T-helper 1 cell treated with Interleukin-12 subunit alpha and Interleukin-12 subunit beta and Interleukin-4 antibody, amounts not matched to agents 30 ng/mL and 1 ng/mL, for 36 hours (primary cell): ENCODE data around the gene DUSP14. TPM values are rescaled to one million over a fixed set of nuclear protein-coding genes. Genes with fewer than 3 reads are reported as not detected.

Experiments used
- intact Hi-C: fragments of 100-400 bp; cut with micrococcal nuclease; formaldehyde crosslinking; loops from one replicate; pipeline ENCODE4 v1.15.1; 2024
- total RNA-seq: library from RNA; stranded (reverse); gene quantifications from 2 replicates; pipeline ENCODE4 v1.2.3, GENCODE V29; 2022

The DUSP14 gene
- total RNA-seq, 1 donor from 2014 or later = 13.0 TPM

DNA sequence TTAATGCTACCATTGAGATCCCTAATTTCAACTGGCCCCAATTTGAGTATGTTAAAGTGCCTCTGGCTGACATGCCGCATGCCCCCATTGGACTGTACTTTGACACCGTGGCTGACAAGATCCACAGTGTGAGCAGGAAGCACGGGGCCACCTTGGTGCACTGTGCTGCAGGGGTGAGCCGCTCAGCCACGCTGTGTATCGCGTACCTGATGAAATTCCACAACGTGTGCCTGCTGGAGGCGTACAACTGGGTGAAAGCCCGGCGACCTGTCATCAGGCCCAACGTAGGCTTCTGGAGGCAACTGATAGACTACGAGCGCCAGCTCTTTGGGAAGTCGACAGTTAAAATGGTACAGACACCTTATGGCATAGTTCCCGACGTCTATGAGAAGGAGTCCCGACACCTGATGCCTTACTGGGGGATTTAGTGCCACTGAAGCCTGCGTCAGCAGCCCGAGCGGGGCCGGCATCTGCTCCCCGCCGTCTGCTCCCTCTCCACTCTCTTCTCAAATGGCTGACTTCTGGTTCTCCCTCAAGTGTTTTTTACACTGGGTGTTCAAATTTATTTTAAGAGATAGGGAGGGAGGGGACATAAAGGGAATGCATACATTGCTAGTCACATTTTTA is 22.9 kb downstream of the DUSP14 start:
- intact Hi-C loops = no loop called here

DNA sequence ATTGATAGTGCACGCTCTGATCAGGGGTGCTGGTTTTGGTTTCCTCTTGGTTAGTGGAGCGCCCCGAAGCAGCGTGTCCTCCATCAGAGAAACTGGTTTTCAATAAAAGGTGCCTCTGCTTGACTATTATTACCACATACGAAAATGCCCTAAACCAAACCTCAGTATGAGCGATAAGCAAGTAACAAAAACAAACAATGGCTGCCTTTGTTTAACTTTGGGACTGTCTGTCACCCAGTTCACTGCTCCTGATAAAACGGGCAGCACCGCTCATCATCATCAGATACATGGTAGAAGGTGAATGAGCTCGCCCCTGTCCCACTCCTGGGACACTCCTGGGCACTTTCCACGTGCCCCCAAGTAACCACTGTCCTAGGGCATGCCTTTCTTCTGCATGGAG is 24.0 kb downstream of the DUSP14 start:
- intact Hi-C loops = no loop called here

DNA sequence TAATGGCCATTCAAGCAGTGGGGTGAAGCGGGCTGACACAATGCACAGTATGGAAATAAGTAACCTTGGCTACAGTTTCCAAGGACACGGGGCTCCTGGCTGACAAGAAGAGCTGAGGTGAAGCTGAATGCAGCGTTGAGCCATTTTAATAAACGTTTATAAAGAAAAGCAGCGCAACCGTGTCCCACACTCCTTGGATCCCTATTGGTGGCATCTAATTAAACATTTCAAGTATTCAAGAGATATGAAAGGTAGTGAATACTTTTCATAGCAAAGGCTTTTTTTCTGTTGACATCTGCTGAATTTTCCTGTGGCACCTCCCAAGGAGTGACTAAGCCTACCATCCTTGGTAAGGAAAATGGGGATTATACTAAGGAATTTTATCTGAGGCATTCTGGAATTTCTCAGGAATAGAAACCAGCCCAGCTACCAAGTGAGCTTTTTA is 26.5 kb downstream of the DUSP14 start:
- intact Hi-C loops = no loop called here

DNA sequence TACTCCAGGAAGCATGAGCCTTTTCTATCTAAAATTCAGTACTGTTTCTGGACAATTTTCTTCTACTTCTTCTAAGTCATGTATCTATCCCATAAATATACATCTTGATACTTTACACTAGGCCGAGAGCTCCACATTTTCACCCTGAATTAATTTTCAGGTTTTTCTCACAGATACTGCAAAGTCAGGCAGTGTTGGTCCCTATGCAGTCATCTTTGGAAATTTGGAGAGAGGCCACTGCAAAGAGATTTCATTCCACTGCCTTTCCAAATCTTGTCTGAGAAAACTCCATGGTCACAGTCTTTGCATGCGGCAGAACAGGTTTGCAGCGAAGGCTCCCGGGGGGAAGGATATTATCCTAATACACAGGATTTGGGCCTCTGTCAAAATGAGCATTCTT is 28.2 kb downstream of the DUSP14 start:
- intact Hi-C loops = no loop called here

DNA sequence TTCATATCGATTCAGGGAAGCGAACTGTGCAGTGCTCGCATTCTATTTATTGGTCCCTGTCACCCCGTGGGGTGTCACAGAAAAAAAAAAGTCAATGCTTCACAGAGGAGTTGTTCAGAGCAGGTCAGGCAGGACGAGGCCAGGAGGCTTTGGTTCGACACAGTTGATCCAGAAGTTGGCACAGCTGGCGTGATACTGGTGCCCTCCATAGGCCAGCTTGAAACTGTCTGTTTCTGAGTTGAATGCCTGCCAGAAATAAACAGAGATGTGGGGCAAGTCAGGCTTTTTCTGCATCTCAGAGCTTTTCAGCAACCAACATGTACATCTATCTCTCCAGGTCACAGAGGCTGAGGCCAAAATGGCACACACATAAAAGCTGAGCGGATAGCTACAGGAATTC is 29.1 kb downstream of the DUSP14 start:
- intact Hi-C loops = no loop called here

DNA sequence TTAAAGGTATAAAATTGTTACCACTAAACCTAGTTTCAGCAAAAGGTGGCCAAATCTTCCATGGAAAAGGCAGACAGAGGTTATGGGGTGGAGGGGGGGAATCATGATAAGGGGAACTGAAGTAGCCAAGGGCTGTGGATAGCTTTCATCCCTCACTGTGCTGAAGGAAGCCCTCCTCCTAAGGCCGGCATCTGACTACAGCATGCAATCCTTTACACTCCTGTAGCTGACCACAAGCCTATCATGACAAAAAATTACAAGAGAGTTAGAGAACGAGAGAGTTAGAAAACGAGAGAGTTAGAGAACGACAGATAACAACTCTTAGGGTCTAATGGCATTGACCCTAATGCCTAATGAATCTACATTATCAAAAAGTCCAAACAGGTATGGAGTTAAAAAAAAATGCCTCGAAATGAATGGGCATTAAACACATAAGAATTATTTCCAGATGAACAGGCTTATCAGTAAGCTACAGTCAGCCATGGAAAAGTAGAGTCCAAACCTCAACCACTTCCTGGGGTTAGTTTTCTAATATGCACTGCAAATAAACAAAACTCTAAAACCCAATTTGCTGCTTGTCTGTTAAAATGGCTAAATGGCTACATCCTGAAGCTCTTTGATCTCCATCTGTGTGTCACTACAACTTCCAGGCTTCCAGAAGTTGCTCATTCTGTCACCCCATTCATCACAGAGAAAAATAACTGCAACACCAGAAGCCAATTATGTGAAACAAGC is 29.7 kb downstream of the DUSP14 start:
- intact Hi-C loops = no loop called here

DNA sequence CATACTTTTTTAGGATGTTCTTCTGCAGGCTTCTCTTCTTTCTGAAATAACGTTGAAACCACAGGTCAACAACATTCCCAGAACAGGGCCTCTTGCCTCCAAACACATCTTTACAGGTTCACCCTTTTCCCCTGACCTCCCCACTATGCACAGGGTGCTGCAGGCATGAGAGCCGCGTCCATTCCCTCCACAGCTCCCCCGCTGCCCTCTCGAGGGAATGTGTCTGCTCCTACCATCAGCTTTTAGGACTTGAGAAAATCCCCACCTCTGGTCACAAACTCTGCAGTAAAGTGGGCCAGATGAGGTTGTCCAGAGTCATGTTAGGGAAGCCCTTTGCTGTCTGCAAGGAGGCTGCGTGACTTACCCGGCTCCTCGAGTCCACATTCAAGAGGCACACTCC is 30.5 kb downstream of the DUSP14 start:
- intact Hi-C loops = no loop called here

DNA sequence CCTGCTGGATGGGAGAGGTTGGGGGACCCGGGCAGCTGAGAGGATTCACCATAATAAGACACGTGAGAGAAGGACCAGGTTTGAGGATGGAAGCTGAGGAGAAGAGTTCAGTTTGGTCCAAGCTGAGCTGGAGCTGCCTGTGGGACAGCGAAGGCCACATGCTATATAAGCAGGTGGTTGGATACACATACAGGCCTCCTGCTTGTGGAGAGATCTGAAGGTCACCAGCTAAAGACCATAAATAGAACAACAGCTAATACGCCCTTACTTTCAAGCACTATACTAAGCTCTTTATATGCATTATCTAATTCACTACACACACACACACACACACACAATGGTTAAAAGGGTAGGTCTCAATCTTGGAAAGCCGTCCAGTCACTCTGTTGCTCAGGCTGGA is 32.1 kb downstream of the DUSP14 start:
- intact Hi-C loops = no loop called here

DNA sequence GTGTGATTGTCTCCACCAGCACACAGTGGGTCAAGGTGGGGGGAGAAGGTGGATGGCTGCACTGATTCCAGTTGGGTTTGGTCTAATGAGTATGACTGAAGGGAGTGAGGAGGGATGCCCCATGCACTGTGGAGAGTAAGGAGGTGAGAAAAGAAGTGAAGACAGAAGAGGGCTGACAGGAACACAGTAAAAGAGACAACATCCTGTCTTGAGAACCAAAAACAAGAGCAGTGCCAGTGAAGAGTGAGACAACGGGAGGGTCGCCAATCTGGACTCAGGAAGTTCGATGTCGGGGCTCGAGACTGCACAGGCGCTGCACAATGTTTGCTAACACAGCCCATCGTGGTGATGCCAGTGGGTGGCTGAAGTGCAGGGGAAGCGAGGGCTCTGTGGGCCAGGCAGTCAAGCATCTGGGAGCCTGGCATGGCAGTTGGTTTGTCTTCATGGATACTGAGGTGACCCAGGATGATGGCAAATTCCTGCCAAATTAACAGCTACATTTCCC is 34.1 kb downstream of the DUSP14 start:
- intact Hi-C loops = no loop called here

DNA sequence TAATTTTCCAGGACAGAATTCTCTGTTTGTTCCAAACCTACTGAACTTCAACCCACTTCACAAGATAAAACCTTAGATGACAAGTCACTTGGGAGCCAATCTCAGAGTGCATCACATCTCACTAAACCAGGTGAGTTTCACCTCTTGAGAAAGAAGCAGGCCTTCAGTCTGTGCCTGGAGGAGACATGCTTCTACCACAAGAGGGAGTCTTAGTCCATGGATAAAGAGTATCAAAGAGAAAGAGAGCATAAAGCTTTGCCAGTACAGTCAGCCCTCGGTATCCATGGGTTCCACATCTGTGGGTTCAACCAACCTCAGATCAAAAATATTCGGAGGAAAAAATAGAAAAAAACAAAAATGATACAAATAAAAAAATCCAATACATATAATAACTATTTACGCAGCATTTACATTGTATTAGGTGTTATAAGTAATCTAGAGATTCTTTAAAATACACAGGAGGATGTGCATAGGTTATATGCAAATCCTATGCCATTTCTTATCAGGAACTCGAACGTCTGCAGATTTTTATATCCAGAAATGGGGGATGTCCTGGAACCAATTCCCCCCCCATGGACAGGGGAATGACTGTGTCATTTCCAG is 37.7 kb downstream of the DUSP14 start:
- intact Hi-C loops = loop anchor here (1.0 kb wide), 2 partner anchors 264 to 290 kb away; no protein-coding TSS in a partner anchor

DNA sequence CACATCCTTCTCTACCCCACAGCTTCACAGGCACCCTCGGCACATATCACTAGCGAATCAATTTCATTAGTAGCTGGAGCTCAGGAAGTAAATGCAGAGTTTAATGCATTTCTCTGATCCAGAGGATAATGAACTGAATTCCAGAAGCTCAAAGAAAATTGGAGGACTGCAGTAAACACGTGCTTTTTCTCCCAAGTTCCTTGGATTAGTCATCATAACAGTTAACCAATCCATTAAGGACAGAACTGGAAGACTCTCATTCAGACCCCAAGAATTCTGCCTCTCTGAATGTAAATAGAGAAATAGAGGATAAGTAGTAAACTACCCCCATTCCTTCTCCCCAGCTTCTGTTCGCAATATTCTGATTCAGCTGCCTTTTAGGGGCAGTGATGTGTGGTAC is 40.7 kb downstream of the DUSP14 start:
- intact Hi-C loops = no loop called here

DNA sequence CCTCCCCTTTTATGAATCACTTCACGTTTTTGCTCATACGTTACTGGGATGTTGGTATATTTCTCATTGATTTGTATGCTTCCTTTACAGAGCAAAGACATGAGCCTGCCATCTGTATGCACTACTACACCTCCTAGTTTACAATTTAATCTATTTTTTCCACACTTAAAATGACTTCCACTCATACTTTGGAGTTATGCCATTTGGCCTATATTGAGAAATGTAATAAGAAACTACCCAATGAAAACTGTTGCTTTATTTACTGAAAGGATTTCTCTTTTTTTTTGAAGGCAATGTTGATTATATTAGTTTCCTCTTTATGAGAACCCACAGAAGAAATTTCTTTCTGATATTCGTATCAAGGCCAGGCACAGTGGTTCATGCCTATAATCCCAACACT is 43.1 kb downstream of the DUSP14 start:
- intact Hi-C loops = no loop called here

DNA sequence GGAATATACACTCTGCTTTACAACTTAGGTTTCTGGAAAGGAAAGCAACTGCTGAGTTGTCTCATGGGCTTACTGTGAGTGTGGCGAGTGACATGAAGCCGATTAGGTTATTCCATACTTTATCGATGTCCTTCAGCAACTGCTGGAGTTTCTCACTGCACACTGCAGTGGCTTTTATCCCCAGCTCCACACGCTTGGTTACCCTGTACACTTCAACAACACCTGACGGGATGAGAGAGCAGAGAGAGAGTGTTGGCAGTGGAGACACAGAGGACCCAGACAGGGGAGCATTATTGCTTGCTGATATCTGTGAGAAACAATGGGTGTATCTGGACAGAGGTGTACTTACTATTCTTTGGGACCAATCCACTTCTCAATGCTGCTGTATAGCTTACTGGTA is 46.2 kb downstream of the DUSP14 start:
- intact Hi-C loops = no loop called here

DNA sequence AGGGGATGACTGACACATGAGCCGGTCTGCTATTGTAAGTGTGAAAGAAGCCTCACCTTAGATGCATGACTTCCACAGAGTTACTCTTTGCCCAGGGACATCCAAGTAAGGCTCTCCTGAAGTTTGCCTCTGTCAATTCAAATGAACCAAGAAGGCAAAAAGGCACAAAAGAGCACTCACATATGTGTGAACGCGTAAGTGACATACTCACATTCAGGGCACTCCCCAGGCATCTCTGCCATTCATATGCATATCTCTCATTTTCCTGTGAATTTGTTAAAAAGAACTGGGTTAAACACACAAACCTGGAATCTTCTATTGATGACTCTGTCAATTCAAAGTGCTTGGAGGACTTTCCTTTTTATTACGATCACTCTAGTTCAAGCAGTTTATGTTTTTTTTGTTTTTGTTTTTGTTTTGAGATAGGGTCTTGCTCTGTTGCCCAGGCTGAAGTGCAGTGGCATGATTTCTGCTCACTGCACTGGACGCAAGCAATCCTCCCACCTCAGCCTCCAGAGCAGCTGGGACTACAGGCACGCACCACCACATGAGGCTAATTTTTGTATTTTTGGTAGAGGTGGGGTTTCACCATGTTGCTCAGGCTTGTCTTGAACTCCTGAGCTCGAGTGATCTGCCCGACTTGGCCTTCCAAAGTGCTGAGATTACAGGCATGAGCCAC is 49.4 kb downstream of the DUSP14 start:
- intact Hi-C loops = no loop called here

DNA sequence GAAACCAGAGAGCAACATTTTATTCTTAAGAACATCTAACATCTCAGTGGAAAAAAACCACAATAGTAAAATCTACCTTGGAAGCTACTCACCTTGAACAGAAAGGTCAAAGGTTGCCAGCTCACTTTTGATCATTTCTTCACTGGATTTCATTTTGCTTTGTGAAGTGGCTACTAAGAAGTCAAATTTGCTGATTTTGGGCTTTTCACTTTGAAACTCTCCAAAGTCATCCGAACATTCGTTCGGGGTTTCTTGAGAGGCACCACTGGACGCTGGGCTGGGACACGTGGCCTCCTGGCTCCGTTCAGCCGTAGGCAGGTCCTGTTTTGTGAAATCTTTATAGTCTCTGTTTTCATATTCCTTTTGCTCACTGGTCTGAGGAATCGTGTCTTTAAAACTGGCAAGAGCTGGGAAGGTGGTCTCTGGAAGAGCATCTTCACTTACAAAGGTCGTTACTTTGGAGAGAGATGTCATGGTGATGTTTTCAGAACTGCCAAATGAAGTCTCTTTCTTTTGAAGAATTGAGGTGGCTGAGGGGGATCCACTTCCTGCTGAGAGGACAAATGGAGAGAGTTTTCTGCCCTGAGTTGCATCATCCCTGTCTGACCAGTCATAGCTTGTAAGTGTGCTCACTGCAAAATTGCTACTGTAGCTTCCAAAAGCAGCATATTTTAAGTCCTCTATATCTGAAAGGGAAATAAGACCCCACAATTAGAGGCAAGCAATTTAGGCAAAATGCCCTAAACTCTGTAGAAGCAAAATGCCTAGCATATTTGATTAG is 52.4 kb downstream of the DUSP14 start:
- intact Hi-C loops = no loop called here

DNA sequence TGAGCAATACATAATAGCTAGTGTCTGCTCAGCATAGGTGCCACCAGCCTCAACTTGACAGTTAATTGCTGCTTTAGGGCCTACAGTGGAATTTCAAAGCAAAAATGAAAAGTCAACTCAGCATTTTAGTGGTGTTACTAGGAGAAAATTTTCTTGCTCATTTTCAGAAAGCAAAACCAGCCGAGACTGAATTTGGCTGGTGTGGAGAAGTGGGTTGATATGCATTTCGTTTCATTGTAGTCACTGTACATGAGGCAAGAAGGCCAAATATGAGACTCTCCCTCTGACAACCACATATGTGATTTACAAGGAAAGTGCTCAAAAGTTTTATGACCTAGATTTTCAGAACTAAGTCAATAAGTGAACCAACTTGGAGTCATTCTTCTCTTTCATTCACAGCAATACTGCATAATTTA is 54.0 kb downstream of the DUSP14 start:
- intact Hi-C loops = no loop called here

DNA sequence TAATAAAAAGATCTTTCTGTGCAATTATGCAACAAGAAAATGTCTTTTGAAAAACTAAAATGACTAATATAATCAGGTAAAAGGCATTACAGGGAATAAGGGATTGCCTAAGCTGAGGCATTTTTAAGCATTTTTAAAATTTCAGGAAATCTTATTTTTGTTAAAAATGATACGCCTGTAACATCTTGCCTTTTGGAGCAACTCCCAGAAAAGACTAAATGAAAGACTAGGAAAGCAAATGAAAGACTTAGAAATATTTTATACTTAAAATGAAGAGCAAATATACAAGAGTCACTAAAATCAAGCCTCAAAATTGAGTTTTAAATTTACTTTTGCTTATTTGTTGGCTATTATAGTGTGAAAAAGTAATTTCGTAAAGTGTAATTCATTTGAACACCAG is 55.8 kb downstream of the DUSP14 start:
- intact Hi-C loops = loop anchor here (5.0 kb wide), 1 partner anchor 42 kb away; no protein-coding TSS in a partner anchor

DNA sequence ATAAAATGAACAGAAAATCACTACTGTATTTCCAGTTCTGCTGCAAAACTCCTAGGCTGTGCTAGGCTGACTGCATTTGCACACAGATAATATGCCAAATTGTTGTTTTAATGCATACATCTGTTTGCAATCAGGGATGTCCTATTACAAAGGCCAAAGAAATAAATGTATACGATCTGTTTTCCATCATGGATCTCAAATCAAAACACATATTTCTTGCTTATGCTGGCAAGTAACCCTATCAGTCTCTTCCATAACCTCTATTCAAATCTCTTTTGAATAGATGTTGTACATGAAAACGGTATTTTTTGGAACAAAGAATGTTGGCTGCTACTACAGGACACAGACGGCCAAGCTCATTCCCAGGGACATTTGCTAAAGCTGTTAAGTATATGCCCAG is 56.6 kb downstream of the DUSP14 start:
- intact Hi-C loops = loop anchor here (5.0 kb wide), 1 partner anchor 41 kb away; no protein-coding TSS in a partner anchor

DNA sequence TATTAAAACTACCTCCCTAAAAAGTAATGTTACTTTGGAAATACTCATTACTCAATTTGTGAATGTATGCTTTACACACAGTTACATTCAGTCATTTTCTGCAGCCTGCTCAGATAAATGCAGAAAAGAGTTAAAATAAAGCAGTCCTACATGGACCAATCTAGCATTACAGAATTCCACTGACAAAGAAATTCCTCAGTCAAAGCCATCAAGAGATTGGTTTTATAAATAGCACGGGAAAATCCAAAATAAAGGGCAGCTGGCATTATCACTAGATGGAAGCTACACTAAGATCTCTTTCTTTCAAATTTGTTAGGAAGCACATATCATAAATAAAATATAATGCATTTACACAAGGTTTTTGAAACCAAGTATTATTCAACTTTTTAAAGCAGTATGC is 58.3 kb downstream of the DUSP14 start:
- intact Hi-C loops = loop anchor here (5.0 kb wide), 1 partner anchor 39 kb away; no protein-coding TSS in a partner anchor

DNA sequence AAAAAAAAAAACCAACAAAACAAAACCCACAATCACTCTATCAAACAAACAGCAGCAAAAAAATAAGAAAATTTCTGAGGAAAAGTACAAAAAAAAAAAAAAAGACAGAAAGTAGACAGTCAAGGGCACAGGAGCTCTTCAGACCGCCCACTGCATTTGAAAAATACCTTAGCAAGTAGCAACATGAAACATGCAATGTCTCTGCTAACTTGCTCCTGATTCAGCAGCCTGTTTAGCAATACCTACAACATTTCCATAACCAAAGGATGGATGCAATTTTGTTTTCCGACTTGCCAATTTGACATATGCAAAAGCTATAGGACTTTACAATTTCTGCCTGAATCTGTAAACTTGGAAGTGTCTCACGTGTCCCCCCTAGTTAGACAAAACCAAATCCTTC is 62.1 kb downstream of the DUSP14 start:
- intact Hi-C loops = no loop called here

DNA sequence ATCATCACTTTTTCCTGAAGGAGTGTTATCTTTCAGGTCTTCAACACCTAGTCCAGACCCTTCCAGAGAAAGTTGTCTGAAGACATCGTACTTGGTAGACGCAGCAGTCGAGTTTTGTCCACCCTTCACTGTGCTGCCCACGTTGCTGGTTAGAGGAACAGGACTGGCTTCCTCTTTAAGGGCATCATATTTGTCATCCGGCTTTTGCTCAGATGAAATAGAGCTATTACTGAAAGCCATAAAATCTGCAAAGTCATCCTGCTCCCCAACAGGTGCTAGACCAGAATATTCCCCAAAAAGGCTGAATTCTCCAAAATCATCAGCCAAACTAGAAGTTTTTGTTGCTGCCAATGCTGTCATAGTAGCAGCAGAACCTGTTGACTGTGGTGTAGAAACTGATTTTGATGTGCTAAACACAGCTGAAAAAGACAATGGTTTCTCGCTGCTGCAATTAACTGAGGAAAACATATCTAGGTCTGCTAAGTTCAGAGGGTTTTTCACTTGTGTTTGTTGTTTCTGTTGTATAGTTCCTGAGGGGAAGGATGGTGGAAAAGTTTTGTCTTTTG is 63.8 kb downstream of the DUSP14 start:
- intact Hi-C loops = no loop called here
